GM20000 (cell line): Measurements from ENCODE around the gene RRM1.

Experiments used
- DNase-seq: peaks from one replicate; pipeline ENCODE4 v3.0.0; 2012; ENCODE audit warnings: low spot score
- CTCF ChIP-seq: IDR thresholded peaks from 2 replicates; pipeline ENCODE4 v1.5.1; 2012; ENCODE audit warnings: mild to moderate bottlenecking, control low read depth; ENCODE audit errors: extremely low read depth, missing control alignments

The RRM1 gene

DNA sequence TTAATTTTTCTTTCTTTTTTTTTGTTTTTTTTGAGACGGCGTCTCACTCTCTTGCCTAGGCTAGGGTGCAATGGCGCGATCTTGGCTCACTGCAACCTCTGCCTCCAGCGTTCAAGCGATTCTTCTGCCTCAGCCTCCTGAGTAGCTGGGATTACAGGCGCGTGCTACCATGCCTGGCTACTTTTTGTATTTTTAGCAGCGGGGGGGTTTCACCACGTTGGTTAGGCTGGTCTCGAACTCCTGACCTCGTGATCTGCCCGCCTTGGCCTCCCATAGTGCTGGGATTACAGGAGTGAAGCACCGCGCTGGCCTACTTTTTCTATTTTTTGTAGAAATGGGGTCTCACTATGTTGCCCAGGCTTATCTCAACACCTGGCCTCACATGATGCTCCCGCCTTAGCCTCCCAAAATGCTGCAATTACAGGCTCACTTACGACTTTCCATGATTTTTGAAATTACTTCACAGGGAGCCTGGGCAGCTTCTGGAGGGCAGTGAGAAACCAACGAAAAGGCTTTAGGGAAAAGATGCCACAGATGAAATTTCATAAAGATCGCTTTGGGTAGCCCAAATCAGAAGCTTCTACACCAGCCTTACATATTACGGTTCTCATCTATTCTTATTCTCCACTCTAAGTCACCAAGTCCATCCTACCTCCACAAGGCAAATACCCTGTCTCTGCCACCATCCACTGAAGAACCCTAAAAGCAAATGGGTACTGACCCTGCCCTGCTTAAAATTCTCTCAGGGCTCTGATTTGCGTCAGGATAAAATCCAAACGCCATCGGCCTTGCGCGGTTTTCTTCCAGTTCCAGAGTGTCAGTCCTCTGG lies 866 bp upstream of the RRM1 start:
- TF ChIP-seq CTCF: no peak
- DNase-seq: no peak

DNA sequence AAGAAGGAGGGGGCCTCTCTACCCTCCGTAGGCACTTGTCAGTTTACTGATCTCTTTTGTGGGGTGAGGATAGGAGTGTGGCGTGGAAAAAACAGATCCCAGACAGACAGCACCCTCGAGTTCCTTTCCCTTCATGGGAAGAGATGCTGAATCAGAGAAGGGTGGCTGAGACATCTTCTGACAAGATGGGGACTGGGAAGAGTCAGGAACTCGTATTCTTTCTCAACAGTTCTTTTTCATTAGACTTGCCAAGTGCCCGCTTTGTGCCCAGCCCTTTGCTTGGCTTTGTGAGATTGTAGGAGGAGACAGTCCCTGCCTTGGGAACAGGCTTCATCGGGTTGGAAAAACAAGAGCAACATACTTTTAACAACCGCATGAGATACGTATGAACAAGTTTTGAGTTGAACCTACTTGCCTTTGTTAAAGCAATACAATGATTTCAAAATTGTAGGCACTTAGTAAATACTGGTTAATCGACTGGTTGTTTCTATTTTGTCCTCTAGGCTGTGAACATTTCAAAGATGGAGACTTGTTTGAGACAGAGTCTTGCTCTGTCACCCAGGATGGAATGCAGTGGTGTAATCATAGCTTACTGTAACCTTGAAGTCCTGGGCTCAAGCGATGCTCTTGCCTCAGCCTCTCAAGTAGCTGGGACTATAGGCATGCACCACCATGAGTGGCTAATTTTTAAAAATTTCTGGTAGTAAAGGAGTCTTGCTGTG lies 1.1 kb downstream of the RRM1 start:
- TF ChIP-seq CTCF: no peak
- DNase-seq: no peak

DNA sequence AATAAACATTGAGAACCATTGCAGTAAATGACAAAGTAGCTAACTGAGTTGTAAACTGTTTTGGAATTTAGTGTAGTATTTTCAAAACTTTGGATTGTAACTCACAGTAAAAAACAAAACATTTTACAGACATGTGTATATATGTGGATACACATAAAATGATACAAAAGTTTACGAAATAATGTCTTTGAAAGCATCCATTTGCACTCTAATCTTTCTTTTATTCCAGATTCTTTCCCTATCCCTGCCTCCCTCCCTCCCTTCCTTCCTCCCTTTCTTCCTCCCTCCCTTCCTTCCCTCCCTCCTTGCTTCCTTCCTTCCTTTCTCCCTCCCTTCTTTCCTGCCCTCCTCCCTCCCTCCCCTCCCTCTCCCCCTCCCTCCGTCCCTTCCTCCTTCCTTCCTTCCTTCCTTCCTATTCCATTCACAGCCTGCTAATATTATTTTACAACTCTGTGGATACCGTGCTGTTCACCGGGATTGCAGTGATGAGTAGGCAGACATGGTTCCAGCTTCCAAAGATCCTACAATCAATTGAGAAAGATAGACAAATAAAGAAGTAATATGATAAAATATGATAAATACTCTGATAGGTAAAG lies 3.5 kb downstream of the RRM1 start:
- DNase-seq: no peak

GRCh38 chr11:4102711-4103110 lies 8.1 kb downstream of the RRM1 start:
- TF ChIP-seq CTCF: no peak

More for the DNA sequence above, 3.5 kb downstream of the RRM1 start:
- TF ChIP-seq CTCF: no peak

DNA sequence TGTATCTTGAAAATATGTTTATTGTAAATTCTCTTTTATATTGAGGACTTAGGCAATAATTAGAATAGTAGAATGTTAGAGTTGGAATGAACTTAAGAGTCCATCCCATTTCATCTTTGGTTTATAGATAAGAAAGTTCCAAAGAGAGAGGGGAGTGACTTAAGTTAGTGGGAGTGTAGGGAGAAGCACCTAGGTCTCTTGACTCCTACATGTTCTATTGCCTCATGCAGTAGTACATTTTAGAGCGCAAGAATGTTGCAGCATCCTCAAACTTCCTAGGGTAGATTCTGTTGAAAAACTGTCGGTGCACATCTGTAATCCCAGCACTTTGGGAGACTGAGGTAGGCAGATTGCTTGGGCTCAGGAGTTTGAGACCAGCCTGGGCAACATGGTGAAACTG lies 8.7 kb downstream of the RRM1 start:
- TF ChIP-seq CTCF: no peak
- DNase-seq: no peak

More at GRCh38 chr11:4102711-4103110, 8.1 kb downstream of the RRM1 start:
- DNase-seq: no peak

GRCh38 chr11:4105916-4106315 lies 11.3 kb downstream of the RRM1 start:
- TF ChIP-seq CTCF: no peak
- DNase-seq: no peak

DNA sequence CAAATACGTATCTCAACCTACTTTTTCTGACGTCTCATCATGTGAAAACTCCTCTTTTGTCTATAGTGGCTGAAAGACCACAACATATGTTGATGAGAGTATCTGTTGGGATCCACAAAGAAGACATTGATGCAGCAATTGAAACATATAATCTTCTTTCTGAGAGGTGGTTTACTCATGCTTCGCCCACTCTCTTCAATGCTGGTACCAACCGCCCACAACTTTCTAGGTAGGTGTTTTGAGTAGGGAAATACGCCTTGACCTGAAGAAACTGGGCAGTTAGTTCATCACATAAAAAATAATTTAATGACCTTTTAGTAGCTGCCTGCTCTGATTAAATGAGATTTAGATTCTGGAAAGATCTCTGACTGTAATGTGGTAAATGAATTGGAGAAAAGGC lies 17.2 kb downstream of the RRM1 start:
- DNase-seq: no peak
- TF ChIP-seq CTCF: no peak
